ENCODE data around the gene FAM118A. TPM values are rescaled to one million over a fixed set of nuclear protein-coding genes. Genes with fewer than 3 reads are reported as not detected.
A peak's percentile ranks its signal among the peaks of the same experiment; 100 is the strongest.
"Not testable (repeated sequence)": the region's sequence is repeated elsewhere in the genome, so short reads cannot be mapped to it uniquely, and the experiment has no call there.

Gene FAM118A
- total and polyA plus RNA-seq, 2 experiments from 2014 or later, result 227 to 240 TPM

GRCh38 chr22:45341498-45341897 lies 31.8 kb downstream of the FAM118A start:
- Histone ChIP-seq H3K4me1 (ENCODE audit: low read depth) (peaks cover 14% of the 10 kb centered on the region), H3K27ac (peak overlapping the region; percentile 90), H3K27me3 (no peaks in the 10 kb centered on the region), H3K4me3 (no peak overlapping the region), H3K36me3 (peaks cover 18% of the 10 kb centered on the region), H3K9me3 (ENCODE audit: low read depth) (no peaks in the 10 kb centered on the region)
- peak in 1 of 2 donors; percentile 69 for DNase-seq (ENCODE audit: low read depth in 1 of 2, low spot score in 1 of 2)
- TF ChIP-seq CTCF (IDR thresholded peaks at IDR 0.05; ENCODE audit: low read depth, low read length), result no peak

GRCh38 chr22:45343143-45343542 lies 33.4 kb downstream of the FAM118A start:
- Histone ChIP-seq H3K9me3 (ENCODE audit: low read depth) (no peaks in the 10 kb centered on the region), H3K4me1 (ENCODE audit: low read depth) (peaks cover 14% of the 10 kb centered on the region), H3K4me3 (no peak overlapping the region), H3K27me3 (no peaks in the 10 kb centered on the region), H3K36me3 (peaks cover 14% of the 10 kb centered on the region), H3K27ac (no peak overlapping the region)
- no peak for TF ChIP-seq CTCF (IDR thresholded peaks at IDR 0.05; ENCODE audit: low read depth, low read length)
- no peak for DNase-seq (ENCODE audit: low read depth in 1 of 2, low spot score in 1 of 2)

- Histone ChIP-seq H3K4me3 (no peak overlapping the region), H3K27me3 (no peaks in the 10 kb centered on the region), H3K4me1 (ENCODE audit: low read depth) (peaks cover 14% of the 10 kb centered on the region), H3K36me3 (peaks cover 6% of the 10 kb centered on the region), H3K27ac (no peak overlapping the region), H3K9me3 (ENCODE audit: low read depth) (no peaks in the 10 kb centered on the region)
- peak; percentile 25 to 42 for DNase-seq (ENCODE audit: low read depth in 1 of 2, low spot score in 1 of 2)
- TF ChIP-seq CTCF (IDR thresholded peaks at IDR 0.05; ENCODE audit: low read depth, low read length), result no peak
Observed at GRCh38 chr22:45344334-45344733, 34.6 kb downstream of the FAM118A start.

- no peak for TF ChIP-seq CTCF (IDR thresholded peaks at IDR 0.05; ENCODE audit: low read depth, low read length)
- H3K4me1 ChIP-seq (ENCODE audit: low read depth), result no peaks in the 10 kb centered on the region
- peak in 1 of 2 donors; percentile 6 for DNase-seq (ENCODE audit: low read depth in 1 of 2, low spot score in 1 of 2)
- no peak overlapping the region for H3K27ac ChIP-seq
- H3K36me3 ChIP-seq, result no peaks in the 10 kb centered on the region
- no peak overlapping the region for H3K4me3 ChIP-seq
- H3K9me3 ChIP-seq (ENCODE audit: low read depth), result no peaks in the 10 kb centered on the region
- no peaks in the 10 kb centered on the region for H3K27me3 ChIP-seq
Observed at GRCh38 chr22:45349916-45350315, 40.2 kb downstream of the FAM118A start.

GRCh38 chr22:45351956-45352355 lies 42.2 kb downstream of the FAM118A start:
- Histone ChIP-seq H3K36me3 (no peaks in the 10 kb centered on the region), H3K4me3 (no peak overlapping the region), H3K27ac (no peak overlapping the region), H3K27me3 (no peaks in the 10 kb centered on the region), H3K9me3 (ENCODE audit: low read depth) (no peaks in the 10 kb centered on the region), H3K4me1 (ENCODE audit: low read depth) (peaks cover 2% of the 10 kb centered on the region)
- DNase-seq (ENCODE audit: low read depth in 1 of 2, low spot score in 1 of 2), result no peak
- TF ChIP-seq CTCF (IDR thresholded peaks at IDR 0.05; ENCODE audit: low read depth, low read length), result no peak

GRCh38 chr22:45352757-45353156 lies 43.0 kb downstream of the FAM118A start:
- H3K27ac ChIP-seq; DNase-seq (ENCODE audit: low read depth in 1 of 2, low spot score in 1 of 2); H3K27me3 ChIP-seq; H3K9me3 ChIP-seq (ENCODE audit: low read depth); H3K36me3 ChIP-seq; H3K4me1 ChIP-seq (ENCODE audit: low read depth); H3K4me3 ChIP-seq: not testable (repeated sequence)
